SKM-1 (cell line): ENCODE data around the gene AIRE.
"Not testable (repeated sequence)": the region's sequence is repeated elsewhere in the genome, so short reads cannot be mapped to it uniquely, and the experiment has no call there.

Experiments
- DNase-seq: peaks from one replicate; lab custom pipeline; 2025; ENCODE audit not compliant: unreplicated experiment; lab: John Stamatoyannopoulos, UW

Gene AIRE

GRCh38 chr21:44265734-44266270 is 19.9 kb upstream of the AIRE start:
- DNase-seq: no peak

- DNase-seq: no peak
Measured at GRCh38 chr21:44267655-44268142, 18.0 kb upstream of the AIRE start.

- no peak for DNase-seq
Measured at GRCh38 chr21:44269090-44269489, 16.6 kb upstream of the AIRE start.

- DNase-seq: no peak
Measured at GRCh38 chr21:44271558-44272283, 14.0 kb upstream of the AIRE start.

DNA sequence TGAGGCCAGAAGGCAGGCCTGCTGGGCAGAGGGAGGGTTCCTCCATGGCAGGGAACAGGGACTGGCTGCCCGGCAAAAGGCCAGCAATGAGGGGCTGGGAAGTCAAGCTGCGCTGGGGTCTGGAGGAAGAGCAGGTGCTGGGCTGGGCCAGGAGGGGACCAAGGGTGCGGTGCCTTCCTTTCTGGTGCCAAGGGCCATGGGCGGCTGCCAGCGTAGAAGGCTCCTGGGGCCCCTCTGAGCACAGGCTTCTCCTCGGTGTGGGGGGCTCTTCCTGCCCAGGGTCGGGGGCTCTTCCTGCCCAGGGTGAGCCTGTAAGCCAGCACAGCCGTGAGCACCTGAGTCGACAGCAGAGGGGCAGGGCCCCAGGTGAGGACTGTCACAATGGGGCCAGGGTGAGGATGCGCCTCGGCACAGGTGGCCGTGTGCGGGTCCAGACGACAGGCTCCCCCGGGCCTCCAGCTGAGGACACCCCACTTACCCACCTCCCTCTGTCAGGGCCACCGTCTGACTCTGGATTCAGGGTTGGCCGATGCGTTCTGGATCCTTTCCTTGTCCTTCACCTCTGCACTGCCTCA is 13.3 kb upstream of the AIRE start:
- no peak for DNase-seq

- DNase-seq: no peak
Measured at GRCh38 chr21:44273046-44273445, 12.6 kb upstream of the AIRE start.

DNA sequence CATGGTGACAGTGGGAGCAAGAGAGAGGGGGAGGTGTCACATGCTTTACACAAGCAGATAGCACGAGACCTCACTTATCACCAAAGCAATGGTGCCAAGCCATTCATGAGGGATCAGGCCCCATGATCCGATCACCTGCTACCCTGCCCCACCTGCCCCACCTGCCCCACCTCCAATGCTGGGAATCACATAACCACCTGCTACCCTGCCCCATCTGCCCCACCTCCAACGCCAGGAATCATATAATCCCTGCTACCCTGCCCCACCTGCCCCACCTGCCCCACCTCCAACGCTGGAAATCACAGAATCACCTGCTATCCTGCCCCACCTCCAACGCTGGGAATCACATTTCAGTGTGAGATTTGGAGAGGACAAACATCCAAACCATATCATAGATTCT is 10.6 kb upstream of the AIRE start:
- no peak for DNase-seq

GRCh38 chr21:44279354-44280260 is 6.1 kb upstream of the AIRE start:
- no peak for DNase-seq

DNA sequence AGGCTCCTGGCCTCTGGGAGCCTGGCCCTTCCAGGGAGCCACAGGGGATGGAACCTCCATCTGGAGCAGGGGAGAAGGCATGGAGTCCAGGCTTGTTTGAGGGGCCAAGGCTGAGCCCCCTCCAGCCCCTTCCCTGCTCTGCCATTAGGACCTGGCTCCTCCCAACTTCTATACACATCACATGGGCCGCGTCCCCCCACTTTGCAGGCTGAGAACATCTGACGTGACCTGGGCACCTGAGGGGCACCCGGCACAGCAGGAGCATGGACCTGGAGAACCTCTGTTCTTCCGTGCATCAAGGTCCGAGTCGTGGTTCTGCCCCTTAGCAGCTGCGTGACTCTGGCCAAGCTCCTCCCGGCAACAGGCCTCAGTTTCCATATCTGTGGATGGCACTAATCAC is 3.9 kb upstream of the AIRE start:
- DNase-seq: no peak

DNA sequence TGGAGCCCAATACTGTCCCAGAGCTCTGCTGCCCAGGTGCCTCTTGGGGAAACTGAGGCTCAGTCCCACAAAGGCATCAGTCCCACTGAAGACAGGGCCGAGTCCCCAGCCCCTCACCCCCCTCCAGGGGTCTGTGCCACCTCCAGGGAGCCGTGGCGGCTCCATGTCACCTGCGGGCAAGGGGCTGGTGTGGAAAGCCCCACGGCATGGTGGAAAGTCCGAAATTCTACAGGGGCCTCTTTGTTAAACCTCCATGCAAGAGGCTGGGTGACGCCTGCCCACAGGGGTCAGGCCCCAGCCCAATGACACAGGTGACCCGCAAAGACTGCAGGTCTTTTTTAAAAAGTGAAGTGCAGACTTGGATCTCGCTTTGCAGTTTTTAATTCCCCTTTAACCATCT is 3.3 kb upstream of the AIRE start:
- no peak for DNase-seq

DNA sequence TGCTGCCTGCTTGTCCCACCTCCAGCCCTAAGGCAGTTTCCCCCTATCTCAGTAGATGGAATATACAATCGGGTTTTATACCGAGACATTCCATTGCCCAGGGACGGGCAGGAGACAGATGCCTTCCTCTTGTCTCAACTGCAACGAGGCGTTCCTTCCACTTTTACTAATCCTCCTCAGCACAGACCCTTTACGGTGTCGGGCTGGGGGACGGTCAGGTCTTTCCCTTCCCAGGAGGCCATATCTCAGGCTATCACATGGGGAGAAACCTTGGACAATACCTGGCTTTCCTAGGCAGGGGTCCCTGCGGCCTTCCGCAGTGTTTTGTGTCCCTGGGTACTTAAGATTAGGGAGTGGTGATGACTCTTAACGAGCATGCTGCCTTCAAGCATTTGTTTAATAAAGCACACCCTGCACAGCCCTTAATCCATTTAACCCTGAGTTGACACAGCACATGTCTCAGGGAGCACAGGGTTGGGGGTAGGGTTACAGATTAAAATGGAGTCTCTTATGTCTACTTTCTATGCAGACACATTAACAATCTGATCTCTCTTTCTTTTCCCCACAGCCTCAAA is 2.4 kb upstream of the AIRE start:
- DNase-seq: not testable (repeated sequence)

DNA sequence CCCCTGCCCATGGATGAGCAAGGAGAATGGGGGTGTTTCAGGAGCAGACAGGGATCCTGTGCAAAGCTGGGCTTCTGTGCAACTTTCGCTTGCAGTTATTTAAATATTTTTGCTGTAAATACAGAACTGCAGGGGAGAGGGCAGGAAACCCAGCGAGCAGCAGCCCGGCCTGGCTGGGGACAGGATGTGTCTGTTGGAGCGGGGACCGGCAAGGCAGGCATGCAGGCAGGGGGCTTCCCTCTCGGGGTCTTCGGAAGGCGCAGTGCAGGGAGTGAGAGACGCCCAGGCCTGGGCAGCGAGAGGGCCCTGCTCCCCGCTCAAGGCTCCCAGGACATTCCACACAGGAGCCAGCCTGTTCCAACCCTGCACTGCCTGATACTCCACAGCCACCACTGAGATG is 1.7 kb upstream of the AIRE start:
- no peak for DNase-seq

DNA sequence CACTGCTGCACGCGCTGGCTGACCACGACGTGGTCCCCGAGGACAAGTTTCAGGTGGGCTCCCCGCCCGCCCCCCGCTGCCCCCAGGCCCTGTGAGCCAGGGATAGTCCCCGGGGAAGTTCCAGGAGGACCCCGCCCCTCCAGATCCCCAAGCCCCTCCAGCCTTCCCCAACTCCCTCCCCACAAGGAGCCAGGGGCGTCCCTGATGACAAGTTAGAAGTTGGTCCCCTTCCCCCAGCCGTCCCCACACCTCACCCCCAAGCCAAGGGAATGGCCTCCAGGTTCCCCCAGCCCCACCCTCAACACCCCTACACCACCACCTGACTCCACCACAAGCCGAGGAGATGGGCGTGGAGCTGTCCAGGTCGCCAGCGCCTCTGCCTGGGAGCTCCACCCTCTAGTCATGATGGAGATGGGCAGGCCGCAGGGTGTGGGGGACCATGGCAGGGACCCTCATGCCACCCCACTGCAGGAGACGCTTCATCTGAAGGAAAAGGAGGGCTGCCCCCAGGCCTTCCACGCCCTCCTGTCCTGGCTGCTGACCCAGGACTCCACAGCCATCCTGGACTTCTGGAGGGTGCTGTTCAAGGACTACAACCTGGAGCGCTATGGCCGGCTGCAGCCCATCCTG is 525 bp downstream of the AIRE start:
- no peak for DNase-seq

DNA sequence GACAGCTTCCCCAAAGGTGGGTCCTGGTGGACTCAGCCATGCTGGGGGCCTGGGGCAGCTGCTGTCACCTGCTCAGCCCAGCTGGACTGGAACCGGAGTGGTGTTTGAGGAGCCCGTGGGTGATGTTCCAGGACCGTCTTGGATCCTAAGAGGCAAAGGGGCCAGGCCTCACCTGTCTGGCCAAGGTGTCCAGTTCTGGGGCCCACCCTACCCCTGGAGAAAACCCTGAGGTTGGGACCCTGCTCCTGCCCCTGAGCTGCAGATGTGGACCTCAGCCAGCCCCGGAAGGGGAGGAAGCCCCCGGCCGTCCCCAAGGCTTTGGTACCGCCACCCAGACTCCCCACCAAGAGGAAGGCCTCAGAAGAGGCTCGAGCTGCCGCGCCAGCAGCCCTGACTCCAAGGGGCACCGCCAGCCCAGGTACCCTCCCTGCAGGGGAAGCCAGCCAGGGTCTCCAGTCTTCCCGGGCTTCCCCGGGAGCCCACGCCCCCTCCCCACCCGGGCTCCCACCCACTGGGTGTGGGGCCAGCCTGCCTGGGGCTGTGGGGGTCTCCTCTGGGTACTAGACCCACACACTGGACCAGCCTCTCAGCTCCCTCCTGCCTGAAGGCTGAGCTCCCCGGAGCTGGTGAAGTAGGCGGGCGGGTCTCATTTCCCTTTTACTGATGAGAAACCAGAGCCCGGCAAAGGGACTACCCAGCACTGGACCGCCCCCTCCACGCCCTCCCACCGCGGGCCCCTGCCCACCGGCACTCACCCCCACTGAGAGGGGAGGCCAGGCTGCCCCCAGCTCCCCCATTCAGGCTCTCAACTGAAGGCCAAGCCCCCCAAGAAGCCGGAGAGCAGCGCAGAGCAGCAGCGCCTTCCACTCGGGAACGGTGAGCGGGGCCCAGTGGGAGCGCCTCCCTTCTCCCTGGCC is 1.3 kb downstream of the AIRE start:
- no peak for DNase-seq

DNA sequence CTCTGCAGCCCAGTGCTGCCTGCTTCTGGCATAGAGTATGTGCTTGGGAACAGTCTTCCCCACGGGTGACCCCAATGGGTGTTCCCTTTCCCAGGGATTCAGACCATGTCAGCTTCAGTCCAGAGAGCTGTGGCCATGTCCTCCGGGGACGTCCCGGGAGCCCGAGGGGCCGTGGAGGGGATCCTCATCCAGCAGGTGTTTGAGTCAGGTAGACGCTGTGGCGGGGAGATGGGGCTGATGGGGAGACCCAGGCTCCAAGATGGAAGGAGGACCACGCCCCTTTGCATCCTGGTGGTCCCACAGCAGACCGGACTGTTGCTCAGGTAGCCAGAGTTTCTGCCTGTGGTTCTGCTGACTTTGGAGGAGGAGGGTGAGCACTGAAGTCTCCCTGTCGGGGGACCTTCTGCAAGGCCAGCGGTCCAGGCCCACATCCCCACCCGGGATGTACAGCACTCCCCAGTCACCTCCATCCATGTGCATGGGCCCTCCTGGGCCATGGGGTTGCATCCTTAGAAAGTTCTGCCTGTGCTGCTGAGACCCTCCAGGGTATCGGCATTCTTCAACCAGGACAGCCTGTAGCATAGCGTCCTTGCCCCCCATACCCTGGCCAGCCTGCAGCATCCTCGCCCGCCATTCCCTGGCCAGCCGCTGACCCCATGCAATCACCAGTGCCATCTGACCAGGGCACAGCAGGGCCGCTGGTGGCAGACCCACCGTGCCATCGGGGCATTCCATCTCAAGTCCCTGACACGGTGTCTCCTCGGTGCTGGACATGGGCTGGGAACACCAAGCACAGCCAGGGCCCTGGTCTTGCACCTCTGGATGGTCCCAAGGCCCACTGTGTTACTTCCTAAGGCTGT is 2.8 kb downstream of the AIRE start:
- DNase-seq: no peak

DNA sequence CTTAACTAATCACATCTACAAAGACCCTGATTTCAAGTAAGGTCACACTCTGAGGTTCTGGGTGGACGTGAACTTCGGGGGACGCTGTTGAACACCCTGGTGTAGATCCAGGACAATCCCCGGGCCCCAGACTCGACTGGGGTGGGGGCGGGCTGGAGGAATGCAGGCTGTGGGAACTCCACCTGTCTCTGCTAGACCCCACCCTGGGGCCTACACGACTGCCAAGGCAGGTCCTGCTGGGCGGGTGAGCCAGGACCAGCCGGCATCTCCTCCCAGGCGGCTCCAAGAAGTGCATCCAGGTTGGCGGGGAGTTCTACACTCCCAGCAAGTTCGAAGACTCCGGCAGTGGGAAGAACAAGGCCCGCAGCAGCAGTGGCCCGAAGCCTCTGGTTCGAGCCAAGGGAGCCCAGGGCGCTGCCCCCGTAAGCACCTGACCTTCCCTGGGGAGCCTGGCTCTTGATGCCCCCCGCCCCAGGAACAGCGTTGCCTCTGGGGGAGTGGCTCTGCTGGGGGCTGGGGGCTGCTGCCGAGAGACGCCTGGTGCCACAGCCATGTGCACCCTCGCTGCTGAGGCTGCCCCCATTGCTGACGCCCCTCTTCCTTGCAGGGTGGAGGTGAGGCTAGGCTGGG is 3.8 kb downstream of the AIRE start:
- no peak for DNase-seq

GRCh38 chr21:44290327-44291077 is 4.8 kb downstream of the AIRE start:
- no peak for DNase-seq
